Tibial nerve (tissue), 4 donors: Measurements from ENCODE around the gene EYA4. TPM values are rescaled to one million over a fixed set of nuclear protein-coding genes. Genes with fewer than 3 reads are reported as not detected.

Source experiments
- DNase-seq, 2 donors: peaks; one replicate each; pipeline ENCODE4 v3.0.0-alpha.2; 2019; ENCODE audit warnings: low spot score in 2 of 2
- H3K27ac ChIP-seq, 4 donors: fragments of 200-600 bp; sonication (generic) in 3 of 4; one replicate each; pipeline ENCODE4 v1.5.1; 2017 to 2019; ENCODE audit warnings: mild to moderate bottlenecking in 1 of 4
- H3K27me3 ChIP-seq, 2 donors: fragments of 200-600 bp; sonication (generic) in 1 of 2; one replicate each; pipeline versions ENCODE4 v1.5.1 to v1.6.0; 2017 to 2019
- H3K36me3 ChIP-seq, 3 donors: fragments of 200-600 bp; sonication (generic); one replicate each; pipeline ENCODE4 v1.5.1; 2018 to 2019
- H3K4me1 ChIP-seq, 4 donors: fragments of 200-600 bp; sonication (generic) in 3 of 4; one replicate each; pipeline ENCODE4 v1.5.1; 2017 to 2019
- H3K4me3 ChIP-seq, 4 donors: fragments of 200-600 bp; sonication (generic) in 3 of 4; one replicate each; pipeline ENCODE4 v1.5.1; 2017 to 2019; ENCODE audit warnings: mild to moderate bottlenecking in 1 of 4, moderate library complexity in 1 of 4
- H3K9me3 ChIP-seq, 4 donors: fragments of 200-600 bp; sonication (generic) in 3 of 4; one replicate each; pipeline ENCODE4 v1.5.1; 2017 to 2019
- EP300 ChIP-seq, 2 donors: sonication (generic); formaldehyde crosslinking; IDR thresholded peaks; one replicate each; pipeline ENCODE4 v1.6.1; 2017; ENCODE audit warnings: antibody characterized with exemption in 2 of 2, mild to moderate bottlenecking in 1 of 2
- POLR2A ChIP-seq, 2 donors: fragments of 450-650 bp; IDR thresholded peaks; one replicate each; pipeline ENCODE4 v1.6.1; 2017; ENCODE audit warnings: antibody characterized with exemption in 2 of 2, mild to moderate bottlenecking in 2 of 2, moderate library complexity in 2 of 2
- WGBS, 2 donors: methylation state at CpG; one replicate each; pipeline ENCODE4 v1.1.5; 2018; 5-methylcytosine and 5-hydroxymethylcytosine counted together
- total RNA-seq, 4 donors: library from RNA; depleted of rRNA; stranded (reverse); fragments of >200 nt; gene quantifications; one replicate each; pipeline ENCODE4 v1.1.0, GENCODE V29; 2016
- TF ChIP-seq, protein P1 (sequence below), 5 experiments: fragments of 200-600 bp in 3 of 5; fragments of 450-650 bp in 2 of 5; sonication (generic) in 3 of 5; IDR thresholded peaks; one replicate each; pipeline ENCODE4 v1.5.1; 2016 to 2019; ENCODE audit warnings: antibody characterized with exemption in 5 of 5, mild to moderate bottlenecking in 3 of 5, moderate library complexity in 2 of 5

The EYA4 gene
- total RNA-seq, 4 donors from 2014 or later: 1.1 to 6.0 (median 1.8) TPM

DNA sequence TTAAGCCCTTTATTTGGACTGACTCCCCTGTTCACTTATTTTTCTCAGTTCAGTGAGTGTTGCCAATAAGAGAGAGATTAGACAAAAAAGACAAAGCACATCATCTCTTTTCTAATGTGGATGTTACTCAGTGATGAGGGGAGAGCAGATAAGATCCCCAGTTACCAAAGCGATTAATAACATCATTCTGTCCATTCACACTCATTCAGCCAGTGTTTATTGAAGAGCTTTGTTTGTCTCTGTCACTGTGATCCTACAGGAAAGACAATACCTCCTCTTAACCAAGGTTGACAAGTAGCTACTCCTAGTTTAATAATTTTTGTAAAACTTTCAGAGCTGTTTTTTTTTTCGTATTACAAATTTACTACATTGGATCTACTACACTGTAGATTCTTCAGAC is 163.0 kb downstream of the EYA4 start:
- H3K27ac ChIP-seq: no peak overlapping the region
- no peaks in the 10 kb centered on the region for H3K4me1 ChIP-seq
- H3K36me3 ChIP-seq: no peaks in the 10 kb centered on the region
- H3K27me3 ChIP-seq: no peaks in the 10 kb centered on the region
- no peak overlapping the region for H3K4me3 ChIP-seq
- no peak for DNase-seq
- 88 to 90% methylated on average over 2 of the region's 2 CpGs for WGBS, 2 donors
- H3K9me3 ChIP-seq: no peaks in the 10 kb centered on the region
- no peak for TF ChIP-seq EP300 (IDR thresholded peaks at IDR 0.05)
- TF ChIP-seq, protein P1, sequence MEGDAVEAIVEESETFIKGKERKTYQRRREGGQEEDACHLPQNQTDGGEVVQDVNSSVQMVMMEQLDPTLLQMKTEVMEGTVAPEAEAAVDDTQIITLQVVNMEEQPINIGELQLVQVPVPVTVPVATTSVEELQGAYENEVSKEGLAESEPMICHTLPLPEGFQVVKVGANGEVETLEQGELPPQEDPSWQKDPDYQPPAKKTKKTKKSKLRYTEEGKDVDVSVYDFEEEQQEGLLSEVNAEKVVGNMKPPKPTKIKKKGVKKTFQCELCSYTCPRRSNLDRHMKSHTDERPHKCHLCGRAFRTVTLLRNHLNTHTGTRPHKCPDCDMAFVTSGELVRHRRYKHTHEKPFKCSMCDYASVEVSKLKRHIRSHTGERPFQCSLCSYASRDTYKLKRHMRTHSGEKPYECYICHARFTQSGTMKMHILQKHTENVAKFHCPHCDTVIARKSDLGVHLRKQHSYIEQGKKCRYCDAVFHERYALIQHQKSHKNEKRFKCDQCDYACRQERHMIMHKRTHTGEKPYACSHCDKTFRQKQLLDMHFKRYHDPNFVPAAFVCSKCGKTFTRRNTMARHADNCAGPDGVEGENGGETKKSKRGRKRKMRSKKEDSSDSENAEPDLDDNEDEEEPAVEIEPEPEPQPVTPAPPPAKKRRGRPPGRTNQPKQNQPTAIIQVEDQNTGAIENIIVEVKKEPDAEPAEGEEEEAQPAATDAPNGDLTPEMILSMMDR (IDR thresholded peaks at IDR 0.05): no peak

DNA sequence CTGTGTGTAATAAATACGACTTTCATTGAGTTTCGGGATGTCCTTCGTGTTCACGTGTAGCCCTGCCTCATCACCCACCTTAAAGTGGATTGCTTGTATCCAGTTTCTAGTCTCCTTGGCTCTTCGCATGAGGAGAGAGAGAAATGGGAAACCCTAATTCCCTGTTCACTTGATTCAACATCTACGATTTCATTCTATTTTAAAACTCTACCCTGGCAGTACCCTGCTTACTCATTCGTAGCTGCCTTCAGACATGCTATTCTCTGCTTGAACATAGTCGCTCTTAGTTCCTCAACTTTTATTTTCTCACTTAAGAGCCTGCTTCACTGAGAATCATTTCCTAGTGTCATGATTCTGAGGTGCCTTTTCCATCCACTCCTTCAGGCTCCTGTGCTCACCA is 163.6 kb downstream of the EYA4 start:
- H3K9me3 ChIP-seq: no peaks in the 10 kb centered on the region
- H3K4me1 ChIP-seq: no peaks in the 10 kb centered on the region
- no peak for DNase-seq
- WGBS, 2 donors: 93% methylated on average over 8 of the region's 8 CpGs
- no peaks in the 10 kb centered on the region for H3K27me3 ChIP-seq
- H3K27ac ChIP-seq: no peak overlapping the region
- no peaks in the 10 kb centered on the region for H3K36me3 ChIP-seq
- no peak for TF ChIP-seq POLR2A (IDR thresholded peaks at IDR 0.05)
- TF ChIP-seq, protein P1 (IDR thresholded peaks at IDR 0.05): no peak
- TF ChIP-seq EP300 (IDR thresholded peaks at IDR 0.05): no peak
- H3K4me3 ChIP-seq: no peak overlapping the region

DNA sequence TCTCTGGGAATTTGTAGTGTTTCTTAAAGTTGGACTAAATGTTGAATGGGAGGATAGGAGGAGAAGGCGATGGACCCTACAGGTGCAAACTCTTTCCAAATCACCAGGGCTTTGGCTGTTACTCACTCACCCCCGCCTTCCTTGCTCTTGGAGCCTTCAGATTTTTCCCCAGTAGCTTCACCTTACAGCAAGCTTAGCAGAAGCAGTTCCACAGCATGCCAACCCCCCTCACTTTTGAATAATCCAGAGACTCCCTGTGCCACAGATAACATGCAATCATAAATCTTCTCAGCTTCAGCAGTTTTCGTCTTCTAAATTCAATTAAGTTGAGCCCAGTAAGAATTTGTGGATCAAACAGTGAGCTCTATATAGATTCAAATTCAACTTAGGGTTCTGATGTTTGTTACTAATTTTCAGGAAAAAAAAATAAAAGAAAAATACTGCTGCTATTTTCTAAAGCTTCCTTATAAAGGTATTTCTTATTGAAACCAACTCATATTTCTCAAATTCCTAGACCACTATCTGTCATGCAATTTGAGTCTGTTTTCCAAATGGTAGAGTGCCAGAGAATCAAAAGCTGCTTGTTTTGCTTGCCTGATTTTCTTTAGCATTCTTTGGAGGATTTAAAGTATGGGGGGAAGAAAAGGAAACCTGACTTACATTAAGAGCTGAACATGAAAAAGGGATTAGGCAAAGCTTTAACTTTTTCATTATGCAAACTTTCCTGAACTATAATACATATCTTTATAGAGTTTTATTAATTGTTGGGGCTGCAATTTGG is 166.4 kb downstream of the EYA4 start:
- DNase-seq: no peak
- WGBS, 2 donors: 79 to 82% methylated on average over 3 of the region's 3 CpGs

DNA sequence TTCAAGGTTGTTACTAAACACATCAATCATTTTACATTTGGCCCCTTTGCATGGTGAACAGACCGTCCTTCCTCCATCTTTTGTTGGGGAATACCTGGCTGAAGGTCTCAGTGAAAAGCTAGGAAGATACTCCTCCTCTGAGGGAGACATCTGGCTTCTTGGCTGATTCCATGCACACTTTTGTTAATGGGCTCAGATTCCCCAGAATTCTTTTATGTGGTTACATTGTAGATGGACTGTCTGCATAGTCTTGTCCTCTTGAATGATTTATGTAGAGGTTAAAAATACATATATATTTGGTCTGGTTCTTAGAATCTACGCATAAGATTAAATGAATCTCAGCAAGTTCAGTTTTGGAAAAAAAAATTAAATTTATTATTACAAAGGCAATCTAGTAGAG is 167.0 kb downstream of the EYA4 start:
- H3K4me3 ChIP-seq: no peak overlapping the region
- DNase-seq: no peak
- WGBS, 2 donors: 77 to 83% methylated on average over 2 of the region's 2 CpGs

More for the DNA sequence above, 166.4 kb downstream of the EYA4 start:
- TF ChIP-seq, protein P1 (IDR thresholded peaks at IDR 0.05): no peak
- no peak for TF ChIP-seq EP300 (IDR thresholded peaks at IDR 0.05)
- no peak for TF ChIP-seq POLR2A (IDR thresholded peaks at IDR 0.05)
- H3K4me3 ChIP-seq: no peak overlapping the region
- no peaks in the 10 kb centered on the region for H3K4me1 ChIP-seq
- no peaks in the 10 kb centered on the region for H3K27me3 ChIP-seq
- H3K36me3 ChIP-seq: no peaks in the 10 kb centered on the region
- no peaks in the 10 kb centered on the region for H3K9me3 ChIP-seq
- H3K27ac ChIP-seq: no peak overlapping the region

DNA sequence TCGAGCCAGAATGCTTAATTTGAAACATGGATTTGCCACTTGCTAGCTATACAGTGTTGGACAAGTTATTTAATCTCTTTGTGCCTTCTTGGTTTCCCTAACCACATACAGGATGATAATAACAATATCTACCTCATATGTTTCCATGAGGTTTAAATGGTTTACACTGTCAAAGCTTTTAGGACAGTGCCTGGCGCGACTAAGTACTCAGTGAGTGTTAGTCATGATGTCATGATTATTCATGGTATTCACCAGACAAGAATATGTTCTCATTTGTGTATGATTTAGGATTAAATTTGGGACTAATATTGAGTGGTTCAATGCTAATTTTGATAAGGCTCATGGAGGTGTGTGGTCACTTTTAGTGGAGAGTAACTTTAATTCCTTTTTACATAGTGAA is 167.4 kb downstream of the EYA4 start:
- TF ChIP-seq POLR2A (IDR thresholded peaks at IDR 0.05) (no peak), EP300 (IDR thresholded peaks at IDR 0.05) (no peak)
- TF ChIP-seq, protein P1 (IDR thresholded peaks at IDR 0.05): no peak
- no peak for DNase-seq
- Histone ChIP-seq H3K27ac (no peak overlapping the region), H3K36me3 (no peaks in the 10 kb centered on the region), H3K4me3 (no peak overlapping the region), H3K4me1 (no peaks in the 10 kb centered on the region), H3K9me3 (no peaks in the 10 kb centered on the region), H3K27me3 (no peaks in the 10 kb centered on the region)
- WGBS, 2 donors: 92 to 93% methylated on average over 3 of the region's 3 CpGs

More for the DNA sequence above, 167.0 kb downstream of the EYA4 start:
- Histone ChIP-seq H3K9me3 (no peaks in the 10 kb centered on the region), H3K4me1 (no peaks in the 10 kb centered on the region), H3K27ac (no peak overlapping the region), H3K36me3 (no peaks in the 10 kb centered on the region), H3K27me3 (no peaks in the 10 kb centered on the region)
- TF ChIP-seq, protein P1 (IDR thresholded peaks at IDR 0.05): no peak
- TF ChIP-seq EP300 (IDR thresholded peaks at IDR 0.05) (no peak), POLR2A (IDR thresholded peaks at IDR 0.05) (no peak)
